ENCODE data around the gene PARVA.

Gene PARVA

GRCh38 chr11:12377824-12378593 is 638 bp downstream of the PARVA start:
- Histone ChIP-seq H3K27me3 (ENCODE audit: control insufficient read depth, insufficient read depth, low read length) (peaks cover 12% of the 10 kb centered on the region), H3K4me1 (ENCODE audit: control insufficient read depth, insufficient read depth, low read length) (peaks cover 9% of the 10 kb centered on the region), H3K4me3 (ENCODE audit: low read depth, low read length) (peak overlapping the region; percentile 84), H3K36me3 (ENCODE audit: control insufficient read depth, insufficient read depth, low read length) (no peaks in the 10 kb centered on the region), H3K9ac (ENCODE audit: low read length) (peak overlapping the region; percentile 91), H3K9me3 (ENCODE audit: control insufficient read depth, insufficient read depth, low read depth, low read length) (peaks cover 10% of the 10 kb centered on the region), H3K27ac (ENCODE audit: low read depth, low read length) (peak overlapping the region; percentile 91; the same call in 1 of the 2 replicates)

GRCh38 chr11:12380565-12381325 is 3.4 kb downstream of the PARVA start:
- Histone ChIP-seq H3K36me3 (ENCODE audit: control insufficient read depth, insufficient read depth, low read length) (no peaks in the 10 kb centered on the region), H3K27me3 (ENCODE audit: control insufficient read depth, insufficient read depth, low read length) (peaks cover 10% of the 10 kb centered on the region), H3K9ac (ENCODE audit: low read length) (no peak overlapping the region), H3K4me1 (ENCODE audit: control insufficient read depth, insufficient read depth, low read length) (peaks cover 9% of the 10 kb centered on the region), H3K4me3 (ENCODE audit: low read depth, low read length) (no peak overlapping the region), H3K27ac (ENCODE audit: low read depth, low read length) (no peak overlapping the region), H3K9me3 (ENCODE audit: control insufficient read depth, insufficient read depth, low read depth, low read length) (no peaks in the 10 kb centered on the region)

- Histone ChIP-seq H3K9me3 (ENCODE audit: control insufficient read depth, insufficient read depth, low read depth, low read length) (no peaks in the 10 kb centered on the region), H3K27me3 (ENCODE audit: control insufficient read depth, insufficient read depth, low read length) (peaks cover under 1% of the 10 kb centered on the region; the same call in 1 of the 2 replicates), H3K27ac (ENCODE audit: low read depth, low read length) (no peak overlapping the region), H3K9ac (ENCODE audit: low read length) (no peak overlapping the region), H3K4me1 (ENCODE audit: control insufficient read depth, insufficient read depth, low read length) (peaks cover 1% of the 10 kb centered on the region; the same call in 1 of the 2 replicates), H3K4me3 (ENCODE audit: low read depth, low read length) (no peak overlapping the region), H3K36me3 (ENCODE audit: control insufficient read depth, insufficient read depth, low read length) (no peaks in the 10 kb centered on the region)
These were observed 4.5 kb downstream of the PARVA start for GRCh38 chr11:12381875-12382274.

GRCh38 chr11:12382451-12382850 is 5.1 kb downstream of the PARVA start:
- no peak overlapping the region for H3K4me3 ChIP-seq (ENCODE audit: low read depth, low read length)
- H3K9me3 ChIP-seq (ENCODE audit: control insufficient read depth, insufficient read depth, low read depth, low read length): no peaks in the 10 kb centered on the region
- no peak overlapping the region for H3K9ac ChIP-seq (ENCODE audit: low read length)
- no peaks in the 10 kb centered on the region for H3K36me3 ChIP-seq (ENCODE audit: control insufficient read depth, insufficient read depth, low read length)
- no peaks in the 10 kb centered on the region for H3K4me1 ChIP-seq (ENCODE audit: control insufficient read depth, insufficient read depth, low read length)
- no peak overlapping the region for H3K27ac ChIP-seq (ENCODE audit: low read depth, low read length)
- no peaks in the 10 kb centered on the region for H3K27me3 ChIP-seq (ENCODE audit: control insufficient read depth, insufficient read depth, low read length)

- Histone ChIP-seq H3K9ac (ENCODE audit: low read length) (no peak overlapping the region), H3K9me3 (ENCODE audit: control insufficient read depth, insufficient read depth, low read depth, low read length) (no peaks in the 10 kb centered on the region), H3K4me1 (ENCODE audit: control insufficient read depth, insufficient read depth, low read length) (peaks cover 5% of the 10 kb centered on the region; the same call in 1 of the 2 replicates), H3K36me3 (ENCODE audit: control insufficient read depth, insufficient read depth, low read length) (no peaks in the 10 kb centered on the region), H3K27me3 (ENCODE audit: control insufficient read depth, insufficient read depth, low read length) (no peaks in the 10 kb centered on the region), H3K27ac (ENCODE audit: low read depth, low read length) (no peak overlapping the region), H3K4me3 (ENCODE audit: low read depth, low read length) (no peak overlapping the region)
These were observed 8.9 kb downstream of the PARVA start for GRCh38 chr11:12386309-12386708.

- no peak overlapping the region for H3K9ac ChIP-seq (ENCODE audit: low read length)
- peaks cover 5% of the 10 kb centered on the region; the same call in 1 of the 2 replicates for H3K4me1 ChIP-seq (ENCODE audit: control insufficient read depth, insufficient read depth, low read length)
- no peaks in the 10 kb centered on the region for H3K27me3 ChIP-seq (ENCODE audit: control insufficient read depth, insufficient read depth, low read length)
- H3K9me3 ChIP-seq (ENCODE audit: control insufficient read depth, insufficient read depth, low read depth, low read length): no peaks in the 10 kb centered on the region
- H3K4me3 ChIP-seq (ENCODE audit: low read depth, low read length): no peak overlapping the region
- no peaks in the 10 kb centered on the region for H3K36me3 ChIP-seq (ENCODE audit: control insufficient read depth, insufficient read depth, low read length)
- no peak overlapping the region for H3K27ac ChIP-seq (ENCODE audit: low read depth, low read length)
These were observed 9.4 kb downstream of the PARVA start for GRCh38 chr11:12386745-12387144.

- Histone ChIP-seq H3K27me3 (ENCODE audit: control insufficient read depth, insufficient read depth, low read length) (no peaks in the 10 kb centered on the region), H3K4me3 (ENCODE audit: low read depth, low read length) (no peak overlapping the region), H3K27ac (ENCODE audit: low read depth, low read length) (no peak overlapping the region), H3K36me3 (ENCODE audit: control insufficient read depth, insufficient read depth, low read length) (no peaks in the 10 kb centered on the region), H3K9ac (ENCODE audit: low read length) (no peak overlapping the region), H3K9me3 (ENCODE audit: control insufficient read depth, insufficient read depth, low read depth, low read length) (peaks cover 3% of the 10 kb centered on the region), H3K4me1 (ENCODE audit: control insufficient read depth, insufficient read depth, low read length) (peaks cover 5% of the 10 kb centered on the region; the same call in 1 of the 2 replicates)
These were observed 10.8 kb downstream of the PARVA start for GRCh38 chr11:12388173-12388572.

- H3K27ac ChIP-seq (ENCODE audit: low read depth, low read length): no peak overlapping the region
These were observed 11.7 kb downstream of the PARVA start for GRCh38 chr11:12388939-12389670.

GRCh38 chr11:12389676-12390657 is 12.6 kb downstream of the PARVA start:
- H3K4me1 ChIP-seq (ENCODE audit: control insufficient read depth, insufficient read depth, low read length): peaks cover 5% of the 10 kb centered on the region; the same call in 1 of the 2 replicates
- no peak overlapping the region for H3K9ac ChIP-seq (ENCODE audit: low read length)
- no peak overlapping the region for H3K4me3 ChIP-seq (ENCODE audit: low read depth, low read length)
- H3K36me3 ChIP-seq (ENCODE audit: control insufficient read depth, insufficient read depth, low read length): no peaks in the 10 kb centered on the region
- H3K9me3 ChIP-seq (ENCODE audit: control insufficient read depth, insufficient read depth, low read depth, low read length): peaks cover 8% of the 10 kb centered on the region
- no peaks in the 10 kb centered on the region for H3K27me3 ChIP-seq (ENCODE audit: control insufficient read depth, insufficient read depth, low read length)
- H3K27ac ChIP-seq (ENCODE audit: low read depth, low read length): no peak overlapping the region

More at GRCh38 chr11:12388939-12389670, 11.7 kb downstream of the PARVA start:
- Histone ChIP-seq H3K4me3 (ENCODE audit: low read depth, low read length) (no peak overlapping the region), H3K27me3 (ENCODE audit: control insufficient read depth, insufficient read depth, low read length) (no peaks in the 10 kb centered on the region), H3K9me3 (ENCODE audit: control insufficient read depth, insufficient read depth, low read depth, low read length) (peaks cover 8% of the 10 kb centered on the region), H3K36me3 (ENCODE audit: control insufficient read depth, insufficient read depth, low read length) (no peaks in the 10 kb centered on the region), H3K9ac (ENCODE audit: low read length) (no peak overlapping the region), H3K4me1 (ENCODE audit: control insufficient read depth, insufficient read depth, low read length) (peaks cover 5% of the 10 kb centered on the region; the same call in 1 of the 2 replicates)

GRCh38 chr11:12390687-12391110 is 13.3 kb downstream of the PARVA start:
- no peaks in the 10 kb centered on the region for H3K27me3 ChIP-seq (ENCODE audit: control insufficient read depth, insufficient read depth, low read length)
- H3K27ac ChIP-seq (ENCODE audit: low read depth, low read length): no peak overlapping the region
- no peak overlapping the region for H3K4me3 ChIP-seq (ENCODE audit: low read depth, low read length)
- peaks cover 5% of the 10 kb centered on the region; the same call in 1 of the 2 replicates for H3K4me1 ChIP-seq (ENCODE audit: control insufficient read depth, insufficient read depth, low read length)
- no peaks in the 10 kb centered on the region for H3K36me3 ChIP-seq (ENCODE audit: control insufficient read depth, insufficient read depth, low read length)
- H3K9me3 ChIP-seq (ENCODE audit: control insufficient read depth, insufficient read depth, low read depth, low read length): peaks cover 8% of the 10 kb centered on the region
- H3K9ac ChIP-seq (ENCODE audit: low read length): no peak overlapping the region

Measured in HUES6 (cell line).